HT-29 (cell line): ENCODE results near the gene HSD17B10. TPM values are rescaled to one million over a fixed set of nuclear protein-coding genes. Genes with fewer than 3 reads are reported as not detected.
"Not testable (repeated sequence)": the region's sequence is repeated elsewhere in the genome, so short reads cannot be mapped to it uniquely, and the experiment has no call there.

Experiments
- DNase-seq: peaks from one replicate; pipeline ENCODE4 v3.0.0-alpha.2; 2015; ENCODE audit warnings: low spot score
- total RNA-seq: library from RNA; depleted of rRNA; stranded (reverse); fragments of >200 nt; shearing (Covaris generic); gene quantifications from 2 replicates; pipeline ENCODE4 v1.2.3, GENCODE V29; 2014; rRNA removed

Gene HSD17B10
- 182 and 190 TPM in 2 replicates for total RNA-seq

DNA sequence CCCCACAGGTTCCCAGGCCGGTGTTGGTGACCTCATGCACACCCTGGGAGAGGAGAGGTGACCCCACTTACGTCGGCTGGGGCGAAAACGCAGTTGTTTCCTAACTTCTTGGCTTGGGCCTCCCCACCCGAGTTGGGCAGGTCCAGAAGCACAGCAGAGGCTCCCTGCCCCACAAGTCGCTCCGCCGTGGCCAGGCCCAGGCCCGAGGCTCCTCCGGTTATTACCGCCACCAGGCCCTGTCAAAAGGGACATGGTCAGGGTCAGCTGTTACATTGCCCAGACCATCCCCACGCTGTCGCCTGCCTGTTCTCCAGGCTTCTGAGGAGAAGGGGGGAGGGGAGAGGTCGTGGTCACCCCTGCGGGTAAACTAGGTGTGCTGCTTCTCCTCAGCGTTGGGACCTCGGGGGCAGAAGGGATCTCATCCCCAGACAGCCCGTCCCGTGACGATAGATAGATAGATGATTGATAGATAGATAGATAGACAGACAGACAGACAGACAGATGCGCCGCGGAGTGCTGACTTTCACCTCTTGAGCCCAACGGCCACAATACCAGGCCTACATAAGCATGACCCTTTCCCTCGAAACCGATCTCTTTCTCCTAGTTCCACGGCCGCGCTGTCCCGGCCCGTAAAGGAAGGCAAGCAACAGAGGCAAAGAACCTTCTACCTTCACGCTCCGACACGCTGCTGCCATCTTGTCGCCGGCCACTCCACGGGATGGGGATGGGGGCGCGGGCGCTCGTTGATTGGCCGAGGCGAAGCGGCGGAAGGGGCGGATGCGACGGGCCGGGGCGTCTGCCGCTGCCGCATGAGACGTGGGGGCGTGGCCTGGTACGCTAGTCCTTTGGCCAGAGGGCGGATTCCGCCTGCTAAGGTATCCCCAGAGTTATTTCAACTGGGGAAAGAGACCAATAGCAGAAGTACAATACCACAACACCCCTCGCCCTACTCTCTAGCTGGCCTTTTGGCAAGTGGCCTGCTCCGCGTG lies at the start of gene HSD17B10:
HSD17B10 (minus strand) TSS at position 720 of the 989 bp plus-strand sequence; CDS start at position 695, 25 bp downstream.
- peak; percentile 87 for DNase-seq

DNA sequence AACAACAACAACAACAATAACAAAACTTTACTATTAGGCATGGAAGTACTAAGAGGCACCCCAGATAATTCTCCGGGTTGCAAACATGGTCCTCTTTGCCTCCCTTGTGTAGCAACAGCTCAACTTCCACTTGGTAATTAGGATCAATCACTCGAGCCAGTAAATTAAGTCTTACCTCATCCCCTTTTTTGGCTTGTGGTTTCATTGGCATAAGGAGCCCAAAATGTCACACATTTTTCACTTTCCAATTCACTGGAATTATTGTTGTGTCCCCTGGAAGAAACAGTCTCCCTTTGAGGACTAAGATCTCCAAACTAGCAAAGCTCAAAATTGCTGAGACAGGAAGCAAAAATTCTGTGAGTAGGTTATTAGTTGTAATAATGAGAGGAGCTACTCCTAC lies 49.2 kb upstream of the HSD17B10 start:
- no peak for DNase-seq

DNA sequence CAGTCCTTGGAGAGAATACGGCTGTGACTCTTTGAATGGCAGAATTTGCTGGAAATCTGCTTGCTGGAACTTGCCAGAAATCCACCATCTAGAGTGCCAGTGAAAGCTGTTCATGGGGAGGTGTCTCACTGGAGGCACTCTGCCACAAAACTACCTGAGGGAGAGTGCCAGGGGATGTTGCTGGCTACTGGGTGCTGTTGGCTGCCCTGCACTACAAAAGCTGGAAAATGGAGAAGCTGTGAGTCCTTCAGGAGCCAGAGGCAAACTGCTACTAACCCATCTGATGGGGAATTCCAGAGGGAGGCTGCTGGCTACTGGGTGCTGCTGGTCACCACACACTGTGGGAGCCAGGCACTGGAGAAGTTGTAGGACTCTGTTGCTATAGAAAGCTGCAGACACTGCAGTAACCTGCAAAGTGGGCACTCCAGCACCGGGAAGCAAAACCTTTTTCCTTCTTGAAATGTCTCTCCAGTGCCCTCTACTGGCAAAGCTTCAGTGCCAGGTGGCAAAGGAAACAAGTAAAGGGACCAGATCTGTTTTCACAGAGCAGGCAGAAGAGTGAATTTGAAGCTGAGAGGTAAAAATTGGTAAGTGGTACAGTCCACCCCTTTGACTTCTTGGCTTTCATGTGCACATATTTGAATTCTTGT lies 47.8 kb upstream of the HSD17B10 start:
- DNase-seq, result peak; percentile 71

DNA sequence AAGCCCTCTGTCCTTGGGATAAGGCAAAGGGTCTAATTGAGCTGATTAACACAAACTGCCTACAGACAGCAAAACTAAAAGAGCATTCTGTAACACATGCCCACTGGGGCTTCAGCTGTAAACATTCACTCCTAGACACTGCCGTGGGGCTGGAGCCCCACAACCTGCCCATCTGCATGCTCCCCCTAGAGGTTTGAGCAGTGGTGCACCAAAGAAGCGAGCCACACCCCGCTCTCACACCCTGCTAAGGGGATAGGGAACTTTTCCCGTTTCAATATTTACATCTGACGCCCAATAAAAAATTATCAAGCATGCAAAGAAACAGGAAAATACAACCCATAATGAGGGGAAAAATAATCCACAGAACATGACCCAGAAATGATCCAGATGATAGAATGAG lies 46.9 kb upstream of the HSD17B10 start:
- peak; percentile 24 for DNase-seq

DNA sequence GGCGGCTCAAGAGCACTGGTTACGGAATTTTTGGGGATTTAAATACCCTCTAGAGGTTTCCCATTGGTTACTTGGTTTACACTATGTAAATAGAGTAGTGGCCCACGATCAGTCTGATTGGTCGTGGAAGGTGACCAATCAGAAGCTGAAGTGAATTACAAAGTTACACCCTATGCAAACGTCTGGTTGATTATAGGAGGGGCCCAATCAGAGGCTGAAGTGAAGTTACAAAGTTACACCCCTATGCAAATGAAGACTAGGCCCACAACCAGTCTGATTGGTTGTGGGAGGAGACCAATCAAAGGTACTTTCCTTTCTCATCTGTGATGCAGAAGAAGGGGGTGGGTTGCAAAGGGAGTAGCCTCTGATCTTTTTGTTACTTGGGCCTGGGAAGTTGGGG lies 45.1 kb upstream of the HSD17B10 start:
- DNase-seq, result no peak

DNA sequence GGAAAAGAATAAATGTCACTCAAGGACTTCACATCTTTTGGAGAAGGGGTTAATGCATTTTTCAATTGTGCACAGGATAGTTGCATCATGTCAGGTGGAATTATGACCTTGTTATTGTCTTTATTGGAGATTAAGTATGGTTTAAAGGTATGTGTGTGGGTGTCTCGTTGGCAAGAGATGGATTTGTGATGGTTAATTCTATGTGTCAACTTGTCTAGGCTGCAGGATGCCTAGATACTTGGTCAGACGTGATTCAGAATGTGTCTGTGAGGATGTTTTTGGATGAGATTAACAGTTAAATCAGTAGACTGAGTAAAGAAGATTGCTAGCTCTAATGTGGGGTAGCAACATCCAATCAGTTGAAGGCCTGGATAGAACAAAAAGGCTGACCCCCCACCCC lies 42.2 kb upstream of the HSD17B10 start:
- DNase-seq, result no peak

DNA sequence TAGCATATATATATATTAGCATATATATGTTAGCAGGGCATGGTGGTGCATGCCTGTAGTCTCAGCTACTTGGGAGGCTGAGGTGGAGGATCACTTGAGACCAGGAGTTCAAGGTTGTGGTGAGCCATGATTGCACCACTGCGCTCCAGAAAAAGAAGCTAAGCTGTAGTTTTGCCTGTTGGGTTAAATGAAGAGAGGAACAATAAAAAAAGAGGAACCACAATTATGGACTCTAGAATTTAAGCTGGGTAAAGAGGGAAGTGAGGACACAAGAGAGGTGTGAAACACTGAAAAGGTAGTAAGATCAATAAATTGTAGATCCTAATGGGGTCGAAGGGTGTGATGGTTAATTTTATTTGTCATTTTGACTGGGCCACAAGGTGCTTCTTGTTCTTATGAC lies 40.5 kb upstream of the HSD17B10 start:
- DNase-seq, result no peak

DNA sequence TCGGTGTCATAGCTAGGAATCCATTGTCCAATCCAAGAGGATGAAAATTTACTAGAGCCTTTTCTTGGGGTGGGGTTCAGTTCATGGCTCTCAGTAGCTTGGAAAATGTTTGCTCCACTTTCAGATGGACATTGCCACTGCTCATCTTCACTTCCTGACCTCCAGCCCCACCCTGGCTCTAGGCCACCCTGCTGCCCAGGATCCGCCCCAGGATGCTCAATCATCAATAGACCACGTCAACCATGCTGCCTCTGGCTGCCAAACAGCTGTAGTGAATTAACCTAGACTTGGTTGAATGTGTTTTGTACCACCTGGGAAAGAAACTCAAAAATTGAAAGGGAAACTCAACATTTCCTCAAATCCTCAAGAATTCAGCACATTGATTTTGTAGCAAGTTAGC lies 37.2 kb upstream of the HSD17B10 start:
- no peak for DNase-seq

DNA sequence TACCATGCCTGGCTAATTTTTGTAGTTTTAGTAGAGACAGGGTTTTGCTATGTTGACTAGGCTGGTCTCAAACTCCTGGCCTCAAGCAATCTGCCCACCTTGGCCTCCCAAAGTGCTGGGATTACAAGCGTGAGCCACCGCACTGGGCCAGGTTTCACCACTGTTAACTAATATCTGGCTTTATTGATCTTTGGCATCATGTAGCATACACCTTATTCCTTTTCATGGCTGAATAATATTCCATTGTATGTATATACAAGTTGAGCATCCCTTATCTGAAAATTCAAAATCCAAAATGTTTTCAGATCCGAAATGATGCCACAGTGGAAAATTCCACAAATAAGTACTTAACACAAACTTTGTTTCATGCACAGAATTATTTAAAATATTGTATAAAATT lies 34.5 kb upstream of the HSD17B10 start:
- not testable (repeated sequence) for DNase-seq

DNA sequence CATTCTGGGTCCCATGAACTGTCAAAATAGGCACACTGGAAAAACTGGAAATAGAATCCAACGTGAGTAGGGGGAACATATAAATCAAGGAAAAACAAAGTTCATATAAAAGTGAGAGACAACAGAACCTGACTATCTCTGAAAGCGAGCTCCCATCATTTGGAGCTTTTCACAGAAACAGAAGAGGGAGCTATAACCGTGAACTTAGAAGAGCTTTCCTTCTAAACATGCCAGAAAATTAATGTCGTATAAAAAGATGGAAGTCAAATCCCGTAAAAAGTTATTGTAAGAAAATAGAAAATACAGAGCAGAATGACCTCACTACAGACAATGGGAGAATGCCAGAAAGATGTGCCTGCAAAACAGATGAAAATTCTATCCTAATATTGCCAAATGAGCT lies 23.9 kb upstream of the HSD17B10 start:
- DNase-seq, result peak; percentile 10

DNA sequence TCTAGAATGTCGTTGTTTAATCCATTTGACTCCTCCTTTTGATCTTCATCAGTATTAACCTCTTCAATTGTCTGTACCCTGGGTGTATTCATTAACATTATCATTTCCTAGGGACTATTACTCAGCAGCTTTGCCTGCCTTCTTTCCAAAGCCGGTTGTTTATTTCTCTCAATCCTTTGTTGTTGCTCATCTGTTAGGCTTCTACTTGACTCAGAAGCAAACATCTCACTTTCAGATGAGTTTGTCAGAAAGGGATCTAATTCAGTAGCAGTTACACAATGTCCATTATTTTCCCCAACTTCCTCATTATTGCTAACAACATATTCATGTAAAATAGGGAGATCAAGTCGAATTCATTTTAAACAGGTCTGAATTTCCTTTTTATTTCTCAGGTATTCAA lies 22.1 kb upstream of the HSD17B10 start:
- no peak for DNase-seq

DNA sequence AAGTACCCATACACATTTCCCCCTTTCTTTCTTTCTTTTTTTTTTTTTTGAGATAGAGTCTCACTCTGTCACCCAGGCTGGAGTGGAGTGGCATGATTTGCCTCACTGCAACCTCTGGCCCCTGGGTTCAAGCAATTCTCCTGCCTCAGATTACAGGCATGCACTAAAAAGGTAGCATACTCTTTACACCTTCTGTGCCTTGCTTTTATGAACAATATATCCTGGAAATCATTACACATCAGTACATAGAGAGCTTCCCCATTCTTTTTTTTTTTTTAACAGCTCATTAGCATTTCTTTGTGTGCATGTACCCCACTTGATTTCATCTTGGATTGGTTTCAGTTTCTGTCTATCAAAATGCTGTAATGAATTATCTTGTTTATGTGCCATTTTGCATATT lies 18.6 kb upstream of the HSD17B10 start:
- no peak for DNase-seq

DNA sequence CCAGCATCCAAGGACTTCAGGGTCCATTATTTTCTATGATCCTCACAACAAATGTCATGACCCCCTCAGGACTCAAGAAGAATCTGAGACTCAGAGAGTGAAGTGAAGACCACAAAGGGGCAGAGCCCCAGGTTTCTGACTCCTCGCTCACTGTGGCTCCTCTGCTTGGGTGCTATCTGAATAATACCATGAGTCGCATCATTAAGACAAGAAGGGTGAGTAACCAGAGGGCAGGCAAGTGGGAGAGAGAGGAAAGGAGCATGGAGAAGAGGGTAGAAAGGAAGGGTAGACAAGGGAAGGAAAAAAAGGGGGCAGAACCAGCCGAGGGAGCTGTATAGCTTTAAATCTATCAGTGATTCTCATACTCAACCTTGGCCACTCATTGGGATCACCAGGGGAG lies 15.5 kb upstream of the HSD17B10 start:
- no peak for DNase-seq

DNA sequence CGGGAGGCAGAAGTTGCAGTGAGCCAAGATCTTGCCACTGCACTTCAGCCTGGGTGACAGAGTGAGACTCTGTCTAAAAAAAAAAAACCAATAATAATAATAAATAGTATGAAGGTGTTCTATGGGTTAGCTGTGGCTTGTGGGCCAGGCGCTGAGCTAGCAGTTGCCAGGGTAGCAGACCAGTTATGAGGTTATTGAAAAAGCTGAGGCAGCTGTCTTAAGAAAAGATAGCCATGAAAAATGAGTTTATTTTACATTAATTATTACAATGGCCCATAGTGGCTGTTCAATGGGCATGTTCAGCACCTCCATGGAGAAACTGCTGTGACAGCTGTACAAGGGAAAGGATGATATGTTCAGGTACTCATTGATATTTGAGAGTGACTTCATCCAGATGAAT lies 13.3 kb upstream of the HSD17B10 start:
- DNase-seq, result no peak

DNA sequence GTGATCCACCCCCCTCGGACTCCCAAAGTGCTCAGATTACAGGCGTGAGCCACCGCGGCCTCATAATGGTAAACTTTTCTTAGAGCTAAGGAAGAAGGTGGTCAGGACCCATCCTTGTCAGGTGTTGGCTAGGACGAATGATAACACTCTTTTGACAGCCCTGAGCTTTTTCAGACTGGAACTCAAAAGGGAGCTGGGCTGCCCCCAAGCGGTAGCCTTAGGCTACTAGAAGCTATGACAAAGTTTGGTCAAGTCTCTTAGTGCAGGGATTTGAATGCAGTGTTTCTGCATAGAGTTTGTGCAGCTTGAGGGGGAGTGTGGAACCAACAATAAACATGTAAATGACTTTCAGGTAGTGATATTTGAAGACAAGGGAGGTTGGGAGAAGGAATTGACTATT lies 11.8 kb upstream of the HSD17B10 start:
- peak; percentile 61 for DNase-seq

DNA sequence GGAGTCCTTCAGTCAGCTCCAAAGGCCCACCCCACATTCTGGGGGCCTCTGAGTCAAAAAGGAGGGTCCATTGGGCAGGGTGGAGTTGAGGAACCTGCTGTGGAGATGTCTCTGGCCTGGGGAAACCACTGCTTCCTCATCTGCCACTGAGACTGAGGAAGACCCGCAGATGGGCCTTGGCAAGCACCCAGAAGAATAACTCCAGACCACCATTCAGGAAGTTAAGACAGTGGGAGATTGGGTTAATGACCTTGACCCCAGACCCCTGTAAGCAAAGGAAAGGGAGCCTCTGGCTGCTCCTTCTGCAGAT lies 8.1 kb upstream of the HSD17B10 start:
- DNase-seq, result no peak

DNA sequence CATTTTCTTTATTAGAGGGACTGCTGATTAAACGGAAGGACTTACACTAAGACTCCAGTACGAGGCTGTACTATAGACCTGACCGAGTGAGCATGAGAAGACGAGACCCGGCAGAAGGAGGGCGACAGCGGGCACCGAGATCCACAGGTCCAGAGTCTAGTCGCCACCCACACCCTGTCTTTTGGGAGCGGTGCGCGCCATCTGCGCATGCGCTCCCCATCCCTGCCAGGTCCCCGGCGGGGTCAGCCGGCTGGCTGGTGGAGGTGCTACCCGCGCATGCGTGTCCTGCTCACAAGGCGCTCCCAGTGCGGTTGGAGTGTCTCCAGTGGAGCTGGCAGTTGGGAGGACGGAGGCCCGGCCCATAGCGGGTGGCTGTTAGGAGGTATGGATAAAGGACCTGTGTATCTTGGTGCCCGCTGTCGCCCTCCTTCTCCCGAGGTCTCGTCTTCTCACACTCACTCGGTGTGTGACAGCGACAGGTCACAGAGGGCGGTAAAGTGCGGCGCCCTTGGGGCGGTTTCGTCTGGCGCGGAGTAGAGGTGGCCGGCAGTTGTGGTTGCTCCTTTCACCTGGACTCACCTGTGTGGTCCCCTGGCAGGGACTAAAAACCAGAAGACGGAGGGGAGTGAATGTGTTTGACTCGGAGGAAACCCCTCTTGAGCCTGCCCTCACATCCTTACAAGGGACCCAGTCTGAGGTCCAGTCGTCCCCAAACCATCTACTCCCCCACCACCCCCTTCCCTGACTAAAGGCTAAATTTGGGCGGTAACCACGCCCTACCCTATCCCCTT lies 7.6 kb upstream of the HSD17B10 start:
- peak; percentile 94 for DNase-seq

DNA sequence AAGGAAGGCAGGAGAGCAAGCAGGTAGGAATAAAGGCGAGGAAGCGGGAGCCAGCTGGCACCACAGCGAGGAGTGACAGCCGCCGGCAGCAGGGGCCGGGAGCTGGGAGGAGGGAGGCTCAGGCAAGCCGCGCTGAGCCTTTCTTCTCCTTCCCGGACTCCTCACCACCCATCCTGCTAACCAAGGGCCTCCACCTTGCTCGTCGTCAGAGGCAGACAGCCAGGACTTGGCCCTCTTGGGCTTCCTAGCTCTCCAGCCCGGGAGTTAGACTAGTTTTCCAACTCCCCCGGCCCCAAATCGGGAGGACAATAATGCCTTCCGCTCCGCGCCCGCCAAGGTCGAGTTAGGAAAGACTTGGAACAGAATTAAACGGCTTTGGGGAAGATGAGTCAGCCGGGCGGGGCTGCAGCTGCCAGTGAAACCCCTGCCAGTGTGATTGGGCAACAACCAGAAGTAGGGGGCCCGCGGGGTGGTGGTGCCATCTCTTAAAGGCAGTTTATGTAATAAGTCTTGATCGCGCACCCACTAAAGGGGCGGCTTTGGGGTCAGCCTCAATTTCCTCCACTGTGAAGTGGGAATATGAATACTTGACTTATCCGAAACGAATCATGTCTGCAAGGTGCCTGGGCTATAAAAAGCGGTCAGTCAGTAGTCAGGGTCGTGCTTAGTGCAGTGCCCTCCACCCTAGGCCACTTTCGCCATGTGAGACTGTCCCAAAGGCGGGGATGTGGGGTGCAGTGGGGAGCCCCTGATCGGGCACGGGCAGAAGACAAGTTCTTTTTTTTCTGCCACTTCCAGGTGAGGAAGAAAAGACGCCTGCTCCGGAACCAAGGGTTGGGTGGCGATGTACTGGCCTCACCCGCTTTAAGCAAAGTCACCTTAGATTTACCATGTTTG lies 6.7 kb upstream of the HSD17B10 start:
- peak; percentile 57 for DNase-seq

DNA sequence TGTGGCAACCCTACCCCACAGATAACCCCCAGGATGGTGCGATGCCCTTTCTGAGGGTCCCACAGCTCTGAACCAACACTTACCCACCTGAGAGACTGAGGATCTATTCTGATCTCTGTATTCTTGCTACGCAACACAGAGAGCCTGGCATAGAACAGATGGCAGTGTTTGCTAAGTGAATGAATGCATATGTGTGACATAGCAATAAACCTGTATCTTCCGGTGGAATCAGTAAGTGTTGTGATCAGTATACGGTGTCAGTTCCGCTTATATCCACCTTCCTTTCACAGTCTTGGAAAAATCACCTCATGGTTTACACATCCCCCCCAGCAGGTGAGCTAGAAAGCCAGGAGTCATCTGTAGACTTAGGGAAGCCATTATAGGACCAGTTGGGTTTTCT lies 5.9 kb upstream of the HSD17B10 start:
- DNase-seq, result peak; percentile 41

DNA sequence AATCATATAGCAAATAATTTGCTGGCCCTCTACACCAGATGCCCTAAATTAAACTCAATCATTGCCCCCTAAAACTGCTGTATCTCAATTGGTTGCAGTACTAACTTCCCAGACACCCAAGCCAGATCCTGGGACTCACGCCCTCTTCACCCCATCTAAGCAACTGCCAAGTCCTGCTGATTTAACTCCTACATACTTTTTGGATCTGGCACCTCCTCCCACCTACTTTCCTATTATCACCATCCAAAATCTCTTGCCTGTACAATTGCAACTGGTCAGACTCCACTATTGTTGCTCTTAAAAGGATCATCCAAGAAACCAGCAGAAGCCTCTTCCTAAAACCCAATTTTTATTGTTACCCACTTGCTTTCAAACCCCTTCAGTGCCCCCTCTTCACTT lies 4.7 kb upstream of the HSD17B10 start:
- DNase-seq, result no peak

DNA sequence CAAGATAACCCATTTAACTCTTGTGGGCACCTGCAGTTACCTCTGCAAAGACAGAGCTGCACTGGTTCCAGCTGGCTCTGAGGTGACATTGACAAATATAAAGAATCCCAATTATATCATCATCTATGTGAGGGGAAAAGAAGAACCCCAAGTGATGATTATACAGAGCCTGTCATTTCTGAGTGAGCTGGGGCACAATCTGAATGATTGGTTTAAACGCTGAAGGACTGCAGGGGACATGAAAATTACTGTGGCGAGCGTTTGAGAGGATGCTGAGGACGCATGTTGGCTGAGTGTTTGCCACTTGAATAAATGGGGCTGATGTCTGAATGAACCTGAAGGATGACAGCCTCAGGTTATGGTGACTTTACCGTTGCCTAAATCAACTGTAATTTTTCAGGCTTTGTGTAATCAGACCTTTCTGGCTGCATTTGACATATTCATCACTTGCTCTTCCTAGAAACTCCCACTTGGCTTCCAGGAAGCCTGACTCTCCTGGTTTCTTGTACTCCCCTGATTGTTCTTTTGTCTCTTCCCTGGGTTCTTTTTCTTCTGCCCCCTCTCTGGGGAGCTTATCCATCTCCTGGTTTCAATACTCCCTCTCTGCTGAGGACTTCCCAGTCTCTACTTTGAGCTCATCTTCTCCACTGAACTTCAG lies 4.1 kb upstream of the HSD17B10 start:
- DNase-seq, result no peak
